Muscle of back (tissue), 11 donors: ENCODE results near the gene FUBP3. TPM values are rescaled to one million over a fixed set of nuclear protein-coding genes. Genes with fewer than 3 reads are reported as not detected.
A peak's percentile ranks its signal among the peaks of the same experiment; 100 is the strongest.

Experiments
- DNase-seq, 3 donors: peaks; one replicate each; pipeline versions ENCODE4 v3.0.0 to v3.0.0-alpha.2; 2013
- polyA plus RNA-seq, 10 donors: library from polyadenylated mRNA; unstranded; fragments of 120-200 nt; gene quantifications; one replicate each; pipeline ENCODE4 v1.2.1, GENCODE V29; 2013; ENCODE audit not compliant: insufficient read length in 10 of 10

Gene FUBP3
- polyA plus RNA-seq, 10 donors, result 33.5 to 51.2 (median 43.2) TPM

- peak in 1 of 3 donors; percentile 47 for DNase-seq
Measured at GRCh38 chr9:130606887-130607600, 27.7 kb downstream of the FUBP3 start.

GRCh38 chr9:130607640-130608420, 28.5 kb downstream of the FUBP3 start:
- DNase-seq, result peak; percentile 38 to 74 (median 58)

- DNase-seq, result no peak
Measured at GRCh38 chr9:130608554-130609134, 29.3 kb downstream of the FUBP3 start.

- no peak for DNase-seq
Measured at GRCh38 chr9:130609163-130609562, 29.8 kb downstream of the FUBP3 start.

- DNase-seq, result no peak
Measured at GRCh38 chr9:130610862-130611707, 31.7 kb downstream of the FUBP3 start.

GRCh38 chr9:130616451-130616850, 37.1 kb downstream of the FUBP3 start:
- DNase-seq, result no peak

- no peak for DNase-seq
Measured at GRCh38 chr9:130623466-130623865, 44.1 kb downstream of the FUBP3 start.

GRCh38 chr9:130624154-130624553, 44.8 kb downstream of the FUBP3 start:
- no peak for DNase-seq

GRCh38 chr9:130626249-130626996, 47.0 kb downstream of the FUBP3 start:
- no peak for DNase-seq

GRCh38 chr9:130627051-130627450, 47.7 kb downstream of the FUBP3 start:
- DNase-seq, result no peak

- DNase-seq, result no peak
Measured at GRCh38 chr9:130627896-130628792, 48.8 kb downstream of the FUBP3 start.

- no peak for DNase-seq
Measured at GRCh38 chr9:130629443-130630070, 50.2 kb downstream of the FUBP3 start.

GRCh38 chr9:130630071-130630450, 50.7 kb downstream of the FUBP3 start:
- DNase-seq, result no peak

- no peak for DNase-seq
Measured at GRCh38 chr9:130630506-130631330, 51.3 kb downstream of the FUBP3 start.

GRCh38 chr9:130631331-130632080, 52.1 kb downstream of the FUBP3 start:
- no peak for DNase-seq

GRCh38 chr9:130632081-130632710, 52.8 kb downstream of the FUBP3 start:
- DNase-seq, result no peak

GRCh38 chr9:130632841-130633240, 53.5 kb downstream of the FUBP3 start:
- no peak for DNase-seq
